Testis (tissue), 2 donors: ENCODE results near the gene ABCB8.

Source experiments
- CTCF ChIP-seq, 3 experiments: fragments of 450-650 bp in 2 of 3; fragments of 200-600 bp in 1 of 3; sonication (generic) in 1 of 3; IDR thresholded peaks; one replicate each; pipeline ENCODE4 v1.5.1; 2016 to 2019; ENCODE audit warnings: antibody characterized with exemption in 3 of 3, mild to moderate bottlenecking in 2 of 3, moderate library complexity in 1 of 3
- POLR2A ChIP-seq: fragments of 450-650 bp; IDR thresholded peaks from one replicate; pipeline ENCODE4 v1.6.1; 2017; ENCODE audit warnings: antibody characterized with exemption, mild to moderate bottlenecking, moderate library complexity

DNA sequence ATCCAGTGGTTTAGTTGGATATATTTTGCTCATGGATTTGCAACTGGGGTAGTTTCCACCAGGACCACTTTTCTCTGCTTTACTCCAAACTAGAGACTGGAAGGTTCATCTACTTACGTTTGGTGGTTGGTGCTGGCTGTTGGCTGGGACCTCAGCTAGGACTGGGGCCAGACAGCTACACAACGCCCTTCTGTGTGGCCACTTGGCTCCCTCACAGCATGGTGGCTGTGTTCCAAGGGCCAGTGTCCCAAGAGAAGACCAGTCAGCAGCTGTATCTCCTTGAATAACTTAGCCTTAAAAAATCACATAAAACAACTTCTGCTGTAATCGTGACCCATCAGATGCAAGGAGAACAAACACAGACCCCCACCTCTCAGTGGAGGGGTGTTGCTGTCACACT is 45.9 kb upstream of the ABCB8 start:
- no peak for TF ChIP-seq CTCF (IDR thresholded peaks at IDR 0.05)
- TF ChIP-seq POLR2A = no peak
